ENCODE data around the gene MALAT1.

MALAT1 gene

DNA sequence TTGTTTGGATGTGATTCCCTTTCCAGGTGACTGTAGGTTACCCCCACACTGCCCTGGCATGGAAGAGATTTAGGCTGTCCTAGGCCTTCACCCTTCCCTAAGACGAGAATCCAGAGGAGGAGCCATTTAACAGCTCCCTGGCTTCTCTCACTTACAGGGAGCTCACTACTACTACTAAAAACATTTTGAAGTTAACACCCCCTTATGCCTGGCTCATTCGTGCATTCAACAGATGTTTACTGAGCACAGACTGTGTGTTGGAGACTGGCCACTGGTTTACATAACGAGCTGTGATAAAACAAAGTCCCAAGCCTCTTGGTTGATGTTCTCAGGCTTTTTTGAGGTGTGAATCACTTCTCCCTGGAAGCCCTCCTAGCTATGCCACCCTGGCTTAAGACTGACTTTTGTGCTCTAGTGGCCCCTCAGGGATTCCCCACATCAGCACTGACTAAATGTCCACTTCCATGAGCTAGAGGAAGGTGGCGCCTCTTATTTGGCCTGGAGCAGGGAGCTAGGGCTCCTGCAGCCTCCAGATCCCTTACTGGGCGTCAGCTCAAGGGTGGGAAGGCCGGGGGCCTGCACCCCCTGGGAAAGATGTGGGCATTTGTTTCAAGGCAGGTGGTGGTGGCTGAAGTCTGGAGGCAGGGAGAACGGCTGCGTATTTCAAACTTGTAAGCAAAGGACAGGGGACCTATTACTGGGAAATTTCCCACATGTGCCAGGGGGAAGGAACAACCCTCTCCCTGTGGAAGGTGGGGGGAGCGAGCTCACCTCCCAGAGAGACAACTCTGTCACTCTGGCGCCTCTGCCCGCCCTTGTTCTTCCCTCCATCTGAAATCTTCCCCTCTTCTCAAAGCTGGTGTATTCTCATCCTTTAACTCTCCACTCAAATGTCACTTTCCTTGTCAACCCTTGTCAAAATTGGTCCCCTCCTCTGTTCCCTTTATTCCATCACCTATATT is 19.4 kb upstream of the MALAT1 start:
- DNase-seq, result no peak

DNA sequence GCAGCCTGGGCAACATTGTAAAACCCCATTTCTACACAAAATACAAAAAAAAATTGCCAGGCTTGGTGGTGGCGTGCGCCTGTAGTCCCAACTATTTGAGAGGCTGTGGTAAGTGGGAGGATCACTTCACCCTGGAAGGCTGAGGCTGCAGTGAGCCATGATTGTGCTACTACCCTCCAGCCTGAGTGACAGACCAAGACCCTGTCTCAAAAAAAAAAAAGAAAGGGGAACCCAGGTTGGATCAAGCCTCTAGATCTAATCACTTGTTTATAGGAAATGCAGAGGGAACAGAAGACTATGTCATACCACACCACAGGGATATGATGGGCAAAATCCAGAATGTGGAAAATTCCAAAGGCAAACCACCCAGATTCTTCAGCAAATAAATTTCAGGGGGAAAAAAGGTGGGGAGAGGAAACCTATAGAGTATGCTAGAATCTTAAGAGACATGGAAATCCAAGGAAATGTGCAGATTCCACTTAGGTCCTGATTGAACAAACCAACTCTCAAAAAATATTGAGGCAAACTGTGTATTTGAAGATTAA is 16.5 kb upstream of the MALAT1 start:
- DNase-seq, result no peak

DNA sequence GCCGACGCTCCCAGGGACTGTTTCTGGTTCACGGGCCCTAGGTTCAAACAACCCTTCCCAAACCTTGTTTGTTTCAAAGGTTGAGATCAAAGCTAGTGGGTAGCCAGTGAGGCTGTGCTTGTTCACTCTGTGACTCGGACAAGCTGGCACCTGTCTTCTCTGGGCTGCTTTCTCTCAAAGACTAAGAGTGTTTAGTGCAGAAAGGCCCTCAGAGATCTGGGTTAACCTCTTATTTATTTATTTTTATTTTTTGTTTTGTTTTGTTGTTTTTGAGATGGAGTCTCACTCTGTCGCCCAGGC is 13.0 kb upstream of the MALAT1 start:
- DNase-seq, result no peak

- no peak for DNase-seq
Measured at GRCh38 chr11:65486570-65487466, 12.0 kb upstream of the MALAT1 start.

DNA sequence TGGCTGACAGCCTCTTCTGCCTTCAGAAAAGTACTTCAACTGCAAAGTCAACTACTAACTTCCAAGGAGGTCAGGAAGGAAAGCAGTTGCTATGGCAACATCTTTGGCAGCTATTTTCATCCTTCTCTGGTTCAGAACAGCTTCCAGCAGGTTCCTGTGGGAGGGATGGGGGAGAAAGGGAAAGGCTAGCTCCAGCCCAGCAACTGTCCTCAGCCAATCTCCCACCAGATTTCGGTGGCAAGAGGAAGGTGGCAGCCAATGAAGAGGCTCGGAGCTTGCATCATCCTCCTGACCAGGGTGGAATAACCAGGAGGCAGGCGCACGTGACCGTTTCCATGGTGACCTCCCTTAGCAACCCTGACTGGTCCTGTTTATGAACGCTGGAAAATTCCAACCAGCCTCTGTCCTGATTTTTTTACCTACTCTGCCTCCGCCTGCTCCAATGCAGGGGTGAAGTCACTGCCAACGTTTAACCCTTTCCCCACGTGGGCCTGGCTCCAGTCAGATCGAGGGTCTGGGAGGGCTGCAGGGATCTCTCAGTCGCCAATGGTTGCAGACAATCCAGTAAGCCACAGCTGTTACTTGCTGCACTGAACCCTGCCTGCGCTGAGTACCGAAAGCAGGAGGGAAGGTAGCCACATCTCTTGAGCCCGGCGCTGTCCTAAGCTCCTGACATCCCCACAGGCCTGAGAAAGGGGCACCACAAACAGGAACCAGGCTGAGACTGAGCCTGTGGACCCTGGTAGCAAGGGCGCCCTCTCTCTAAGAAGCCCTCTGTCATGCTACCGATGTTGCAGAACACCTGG is 11.2 kb upstream of the MALAT1 start:
- DNase-seq, result peak; percentile 98

GRCh38 chr11:65488273-65489034 is 10.4 kb upstream of the MALAT1 start:
- no peak for DNase-seq

GRCh38 chr11:65489035-65489705 is 9.7 kb upstream of the MALAT1 start:
- DNase-seq, result no peak

DNA sequence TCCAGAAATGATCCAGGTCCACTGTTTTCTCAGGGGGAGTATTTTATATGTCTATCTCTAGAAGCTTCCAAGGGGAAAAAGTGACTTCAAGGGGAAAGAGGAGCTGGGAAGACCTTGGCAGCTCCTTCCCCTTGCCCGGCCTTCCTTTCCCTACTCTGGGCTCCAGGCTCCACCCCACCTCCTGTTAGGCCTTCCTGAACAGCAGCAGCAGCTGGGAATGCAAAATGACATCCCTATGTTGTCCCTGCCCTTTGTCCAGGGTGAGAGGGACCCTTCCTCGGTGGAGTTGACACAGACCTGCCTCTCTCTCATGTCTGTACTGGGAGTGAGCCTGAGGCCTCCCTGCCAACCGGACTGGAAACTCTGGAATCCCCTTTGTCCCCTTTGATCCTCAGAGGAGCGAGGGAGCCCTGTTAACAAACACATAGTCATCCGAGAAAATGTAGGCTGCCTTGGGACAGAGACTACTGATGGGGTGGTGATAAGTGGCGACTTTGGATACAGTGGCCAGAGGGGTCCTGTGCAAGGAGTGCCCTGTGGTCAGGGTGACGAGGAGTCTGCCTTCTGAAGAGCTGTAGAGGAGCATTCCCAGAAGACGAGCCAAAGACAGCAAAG is 9.0 kb upstream of the MALAT1 start:
- no peak for DNase-seq

DNA sequence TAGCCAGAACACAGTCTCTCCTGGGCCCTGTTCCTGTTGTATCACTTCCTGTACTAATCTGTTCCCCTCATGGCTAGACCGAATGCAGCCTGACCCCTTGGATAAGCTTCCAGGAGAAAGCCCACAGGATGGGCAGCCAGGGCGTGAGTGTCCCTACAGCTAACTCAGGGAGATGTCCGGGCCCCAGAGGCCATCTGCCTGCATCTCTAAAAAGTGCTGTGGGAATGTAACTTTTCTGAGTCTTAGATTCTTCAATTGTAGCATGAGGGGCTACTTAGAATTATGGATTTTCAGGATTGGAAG is 7.7 kb upstream of the MALAT1 start:
- no peak for DNase-seq

GRCh38 chr11:65491614-65492386 is 7.0 kb upstream of the MALAT1 start:
- DNase-seq, result no peak

- no peak for DNase-seq
Measured at GRCh38 chr11:65492387-65492636, 6.5 kb upstream of the MALAT1 start.

- peak; percentile 70 for DNase-seq
Measured at GRCh38 chr11:65492637-65493366, 6.0 kb upstream of the MALAT1 start.

GRCh38 chr11:65493367-65494176 is 5.3 kb upstream of the MALAT1 start:
- no peak for DNase-seq

DNA sequence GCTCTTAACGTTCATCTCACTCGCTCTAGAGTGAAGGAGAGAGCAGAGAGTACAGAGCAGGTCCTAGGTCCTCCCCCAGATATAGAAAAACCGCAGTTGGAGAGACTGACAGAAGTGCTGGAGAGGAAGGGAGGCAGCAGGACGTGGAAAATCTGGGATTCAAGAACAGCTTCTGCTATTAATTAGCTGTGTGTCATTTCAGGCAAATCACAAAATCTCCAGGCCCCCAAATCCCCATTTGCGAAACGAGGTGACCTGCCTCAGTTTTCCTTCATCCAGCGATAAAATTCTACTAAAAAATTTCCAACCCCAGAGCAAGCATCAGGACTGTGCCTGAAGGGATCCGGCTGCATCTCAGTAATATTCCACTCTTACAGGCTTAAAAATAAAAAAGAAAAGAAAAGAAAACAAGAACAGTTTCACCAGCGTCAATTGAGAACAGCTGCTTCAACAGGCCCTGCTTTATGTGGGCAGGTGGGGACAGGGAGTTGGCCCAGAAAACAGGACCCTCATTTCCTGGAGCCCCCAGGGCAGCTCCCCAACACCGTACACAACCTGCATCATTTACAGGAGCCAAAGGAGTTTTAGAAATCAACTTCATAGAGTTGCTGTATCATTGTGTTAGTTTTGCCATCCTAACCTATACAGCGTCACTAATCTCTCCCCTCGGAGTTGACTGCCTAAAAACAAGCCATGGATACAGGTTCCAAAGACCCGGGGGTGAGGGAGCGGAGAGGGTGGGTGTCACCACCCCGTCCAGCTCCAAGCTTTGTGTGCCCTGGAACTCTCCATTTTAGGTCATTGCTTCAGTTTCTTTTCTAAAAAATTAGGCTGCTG is 2.3 kb upstream of the MALAT1 start:
- no peak for DNase-seq

DNA sequence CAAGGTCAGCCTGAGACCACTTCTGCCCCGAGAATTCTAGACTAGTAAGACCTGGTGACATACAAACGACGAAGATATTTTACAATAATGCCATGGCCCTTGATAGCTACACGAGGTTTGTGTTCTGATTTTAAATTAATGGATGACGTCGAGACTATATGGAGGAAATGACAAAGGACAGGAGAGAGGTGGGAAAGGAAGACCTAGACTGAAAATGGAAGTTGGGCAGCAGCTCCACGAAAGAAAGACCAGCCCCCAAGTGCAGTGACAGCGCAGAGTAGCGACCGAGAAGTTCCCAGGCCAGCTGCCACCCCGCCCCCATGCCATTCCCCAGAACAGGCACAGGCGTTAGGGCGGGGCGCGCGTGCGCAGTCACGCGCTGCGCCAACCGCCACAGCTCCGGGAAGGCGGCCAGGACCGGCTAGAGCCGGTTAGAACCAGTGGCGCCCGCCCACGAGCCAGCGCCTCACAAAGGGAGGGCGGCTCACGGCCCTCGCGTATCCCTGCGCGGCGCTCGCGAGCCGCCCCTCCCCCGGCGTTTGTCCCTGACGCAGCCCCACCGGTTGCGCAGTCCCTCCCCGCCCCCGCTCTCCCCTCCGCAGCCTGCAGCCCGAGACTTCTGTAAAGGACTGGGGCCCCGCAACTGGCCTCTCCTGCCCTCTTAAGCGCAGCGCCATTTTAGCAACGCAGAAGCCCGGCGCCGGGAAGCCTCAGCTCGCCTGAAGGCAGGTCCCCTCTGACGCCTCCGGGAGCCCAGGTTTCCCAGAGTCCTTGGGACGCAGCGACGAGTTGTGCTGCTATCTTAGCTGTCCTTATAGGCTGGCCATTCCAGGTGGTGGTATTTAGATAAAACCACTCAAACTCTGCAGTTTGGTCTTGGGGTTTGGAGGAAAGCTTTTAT is 1.5 kb upstream of the MALAT1 start:
- peak; percentile 100 for DNase-seq

DNA sequence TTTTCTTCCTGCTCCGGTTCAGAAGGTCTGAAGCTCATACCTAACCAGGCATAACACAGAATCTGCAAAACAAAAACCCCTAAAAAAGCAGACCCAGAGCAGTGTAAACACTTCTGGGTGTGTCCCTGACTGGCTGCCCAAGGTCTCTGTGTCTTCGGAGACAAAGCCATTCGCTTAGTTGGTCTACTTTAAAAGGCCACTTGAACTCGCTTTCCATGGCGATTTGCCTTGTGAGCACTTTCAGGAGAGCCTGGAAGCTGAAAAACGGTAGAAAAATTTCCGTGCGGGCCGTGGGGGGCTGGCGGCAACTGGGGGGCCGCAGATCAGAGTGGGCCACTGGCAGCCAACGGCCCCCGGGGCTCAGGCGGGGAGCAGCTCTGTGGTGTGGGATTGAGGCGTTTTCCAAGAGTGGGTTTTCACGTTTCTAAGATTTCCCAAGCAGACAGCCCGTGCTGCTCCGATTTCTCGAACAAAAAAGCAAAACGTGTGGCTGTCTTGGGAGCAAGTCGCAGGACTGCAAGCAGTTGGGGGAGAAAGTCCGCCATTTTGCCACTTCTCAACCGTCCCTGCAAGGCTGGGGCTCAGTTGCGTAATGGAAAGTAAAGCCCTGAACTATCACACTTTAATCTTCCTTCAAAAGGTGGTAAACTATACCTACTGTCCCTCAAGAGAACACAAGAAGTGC is 661 bp upstream of the MALAT1 start:
- peak; percentile 37 for DNase-seq

GRCh38 chr11:65498727-65498976 is 193 bp upstream of the MALAT1 start:
- DNase-seq, result no peak
